Measurements from ENCODE around the gene CPB1.
A peak's percentile ranks its signal among the peaks of the same experiment; 100 is the strongest.

Gene CPB1

DNA sequence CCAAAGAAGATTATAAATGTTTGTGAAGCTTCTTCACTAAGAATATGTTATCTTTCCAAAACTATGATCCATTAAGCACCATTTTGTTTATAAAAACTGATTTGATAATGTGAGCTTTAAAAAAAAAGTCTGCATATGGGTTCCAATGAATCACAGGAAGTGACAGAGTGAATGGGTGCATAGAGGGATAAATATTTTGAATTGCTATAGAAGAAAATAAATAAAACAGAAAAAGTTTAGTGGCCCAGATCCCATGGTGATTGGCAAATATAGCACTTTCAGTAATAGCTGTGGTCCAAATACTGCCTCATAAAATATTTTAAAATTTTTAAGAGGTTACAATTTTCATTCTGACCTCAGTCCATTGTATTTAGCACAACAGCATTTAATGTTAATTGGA is 56.6 kb downstream of the CPB1 start:
- no peak for DNase-seq

DNA sequence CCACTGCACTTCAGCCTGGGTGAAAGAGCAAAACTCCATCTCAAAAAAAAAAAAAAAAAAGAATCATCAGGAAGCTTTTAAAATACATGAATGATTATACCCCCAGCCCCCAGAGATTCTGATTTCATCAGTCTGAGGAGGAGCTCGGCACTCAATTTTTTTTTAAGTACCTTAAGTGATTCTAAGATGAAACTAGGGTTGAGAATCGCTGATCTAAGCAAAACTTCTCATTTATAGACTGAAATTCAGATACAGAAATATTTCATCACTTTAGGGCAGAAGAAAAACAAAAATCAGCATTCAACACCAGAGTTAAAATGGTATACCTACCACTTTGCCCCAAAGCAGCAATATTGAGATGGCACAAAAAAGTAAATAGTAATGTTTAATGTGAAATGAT is 62.2 kb downstream of the CPB1 start:
- DNase-seq, result no peak

DNA sequence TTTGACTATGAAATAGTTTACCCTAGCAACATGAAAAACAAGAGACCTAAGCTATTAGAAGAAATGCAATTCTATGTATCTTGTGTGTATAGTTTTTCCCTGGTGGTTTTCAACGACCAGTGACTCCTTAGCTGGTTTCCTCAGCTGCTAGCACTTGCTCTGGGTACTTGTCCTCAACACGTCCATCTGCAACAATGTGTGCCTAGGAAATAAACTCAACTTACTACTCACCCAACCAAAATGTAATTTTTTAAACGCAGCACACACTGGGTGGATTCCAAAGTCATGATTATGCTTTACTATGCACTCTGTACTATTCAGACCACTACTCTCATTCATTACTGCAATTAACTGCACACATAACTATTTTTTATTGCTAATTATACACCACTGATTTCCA is 68.5 kb downstream of the CPB1 start:
- DNase-seq, result no peak

DNA sequence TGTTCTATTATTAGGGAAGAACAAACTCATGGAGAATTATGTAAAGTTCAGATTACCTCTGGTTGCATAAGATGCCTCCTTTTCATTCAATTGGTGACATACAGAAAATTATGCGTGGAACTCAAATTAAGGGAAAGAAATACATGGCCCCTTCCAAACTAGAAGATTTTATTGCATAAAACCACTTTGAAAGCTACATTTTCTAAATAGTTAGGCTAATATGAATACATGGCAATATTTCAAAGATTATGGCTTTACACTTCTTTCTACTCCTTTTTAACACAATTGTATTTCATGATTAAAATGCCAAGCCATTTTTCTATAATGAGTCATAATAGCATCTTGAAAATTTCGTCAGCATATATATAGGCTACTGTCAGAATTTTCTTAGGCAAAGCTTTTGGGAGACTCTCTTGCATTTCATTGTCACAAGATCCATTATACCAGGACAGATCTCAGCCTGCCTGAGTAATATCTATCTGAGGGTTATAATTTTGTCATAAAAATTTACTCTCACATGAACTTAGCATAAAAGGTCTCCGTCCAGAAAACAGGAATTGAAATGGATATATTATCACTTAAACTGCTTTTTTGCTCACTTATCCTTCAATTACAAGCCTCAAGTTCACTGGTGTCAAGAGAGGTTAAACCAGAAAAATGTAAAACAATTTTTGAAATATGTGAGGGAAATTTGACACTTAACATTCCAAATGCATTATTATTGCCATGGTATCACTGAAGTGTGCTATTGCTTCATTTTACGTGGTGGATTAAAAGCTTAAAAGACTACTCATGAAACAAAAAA is 74.6 kb downstream of the CPB1 start:
- no peak for DNase-seq

DNA sequence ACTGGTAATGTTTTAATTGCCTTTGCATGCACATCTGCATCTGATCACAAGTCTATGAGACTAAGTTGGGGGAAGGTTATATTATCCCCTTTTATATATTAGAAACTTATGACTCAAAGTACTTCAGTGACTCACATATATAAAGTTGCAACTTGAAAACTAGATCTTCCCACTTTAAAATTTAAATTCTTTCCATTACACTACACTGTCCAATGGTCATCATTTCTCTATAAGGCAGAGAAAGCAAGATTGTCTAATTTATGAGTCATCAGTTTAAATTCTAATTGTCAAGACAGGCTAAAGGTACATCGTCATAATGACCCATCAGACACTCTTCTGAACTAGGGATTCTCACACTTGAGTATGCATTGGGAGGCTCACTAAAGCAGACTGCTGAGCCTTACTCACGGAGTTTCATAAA is 75.4 kb downstream of the CPB1 start:
- DNase-seq, result peak; percentile 19

DNA sequence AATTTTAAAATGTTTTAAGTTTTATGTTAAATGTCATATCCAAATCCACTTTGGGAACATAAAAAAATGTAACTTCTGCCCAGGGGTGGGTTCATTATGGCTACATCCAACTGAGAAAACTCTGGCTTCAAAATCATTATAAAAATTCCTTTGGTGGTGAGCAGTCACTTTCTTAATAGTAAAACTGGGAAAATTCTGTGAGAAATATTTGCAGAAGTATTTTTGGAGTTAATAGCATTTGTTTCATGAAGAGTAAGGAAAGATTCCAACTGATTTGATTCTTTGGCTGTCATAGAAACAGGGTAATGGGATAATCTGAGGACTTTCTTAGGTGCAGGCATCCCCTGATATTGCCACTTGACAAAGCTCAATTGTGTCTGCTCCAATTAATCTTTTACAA is 76.3 kb downstream of the CPB1 start:
- DNase-seq, result no peak

DNA sequence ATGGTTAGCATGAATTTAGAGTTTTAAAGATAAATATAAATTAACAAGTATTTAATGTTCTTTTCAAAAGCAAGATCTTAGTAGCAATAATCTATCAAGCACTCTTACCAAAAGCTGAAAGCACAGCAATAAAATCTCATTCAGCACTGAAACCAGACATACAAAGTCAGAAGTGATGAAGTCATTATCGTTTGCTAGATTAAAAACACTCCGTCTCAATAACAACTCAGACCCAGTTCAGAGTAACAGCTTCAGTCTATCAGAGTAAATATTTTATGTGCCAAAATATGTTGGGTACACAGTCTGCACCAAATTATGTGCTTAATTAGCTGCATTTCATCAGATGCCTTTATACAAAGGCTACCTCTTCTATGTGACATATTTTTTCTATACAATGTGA is 79.1 kb downstream of the CPB1 start:
- no peak for DNase-seq

All from NCI-H526 treated with DMSO at 0.1 percent for 48 hours (cell line).